ENCODE results near the gene TMEM98.
"Not testable (repeated sequence)": the region's sequence is repeated elsewhere in the genome, so short reads cannot be mapped to it uniquely, and the experiment has no call there.

TMEM98 gene

DNA sequence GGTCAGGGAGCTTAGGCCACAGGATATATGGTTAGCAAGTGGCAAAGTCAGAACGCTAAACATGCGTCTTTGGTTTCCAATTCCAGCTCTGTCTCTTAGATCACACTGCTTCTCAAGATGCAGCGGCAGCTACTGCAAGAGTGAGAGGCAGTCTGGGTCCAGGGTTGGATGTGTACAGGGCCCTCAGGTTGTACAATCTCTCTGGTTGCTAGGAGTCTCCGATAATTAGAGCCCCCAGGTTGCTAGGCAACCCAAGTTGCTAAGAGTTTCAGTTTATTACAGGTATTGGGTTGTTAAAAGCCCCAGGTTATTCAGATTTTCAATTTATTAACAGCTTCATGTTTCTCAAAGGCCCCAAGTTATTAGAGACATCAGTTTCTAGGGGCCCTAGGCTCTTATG, 48.2 kb downstream of the TMEM98 start:
- H3K9me3 Mint-ChIP-seq = no peaks in the 10 kb centered on the region
- H3K36me3 Mint-ChIP-seq = no peaks in the 10 kb centered on the region
- DNase-seq (ENCODE audit: low spot score in 2 of 2) (no peak), ATAC-seq (no peak)
- no peak overlapping the region for H3K27ac Mint-ChIP-seq
- H3K4me1 Mint-ChIP-seq = peaks cover 4% of the 10 kb centered on the region
- H3K4me3 Mint-ChIP-seq = no peak overlapping the region

GRCh38 chr17:32976605-32977004, 48.7 kb downstream of the TMEM98 start:
- no peaks in the 10 kb centered on the region for H3K36me3 Mint-ChIP-seq
- no peaks in the 10 kb centered on the region for H3K4me1 Mint-ChIP-seq

DNA sequence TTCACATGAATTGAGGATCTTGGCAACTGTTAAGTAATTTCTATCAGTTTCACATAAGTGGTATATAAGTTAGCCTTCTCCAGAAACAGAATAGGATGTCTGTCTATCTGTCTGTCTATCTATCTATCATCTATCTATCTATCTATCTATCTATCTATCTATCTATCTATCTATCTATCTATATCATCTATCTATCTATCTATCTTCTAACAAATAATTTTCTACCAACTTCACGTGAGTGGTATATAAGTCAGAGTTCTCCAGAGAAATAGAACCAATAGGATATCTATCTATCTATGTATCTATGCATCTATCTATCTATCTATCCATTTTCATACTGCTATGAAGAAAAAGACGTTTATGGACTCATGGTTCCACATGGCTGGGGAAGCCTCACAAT, 52.3 kb downstream of the TMEM98 start:
- DNase-seq (ENCODE audit: low spot score in 2 of 2) (no peak), ATAC-seq (no peak)
- Mint-ChIP-seq H3K4me1 (no peaks in the 10 kb centered on the region), H3K9me3 (no peaks in the 10 kb centered on the region), H3K36me3 (no peaks in the 10 kb centered on the region), H3K4me3 (no peak overlapping the region), H3K27ac (no peak overlapping the region)

More at GRCh38 chr17:32976605-32977004, 48.7 kb downstream of the TMEM98 start:
- Mint-ChIP-seq H3K27ac (no peak overlapping the region), H3K4me3 (no peak overlapping the region), H3K9me3 (no peaks in the 10 kb centered on the region)
- DNase-seq (ENCODE audit: low spot score in 2 of 2) (no peak), ATAC-seq (no peak)

GRCh38 chr17:32981611-32982010, 53.7 kb downstream of the TMEM98 start:
- ATAC-seq; H3K4me3 Mint-ChIP-seq; H3K27ac Mint-ChIP-seq; DNase-seq (ENCODE audit: low spot score in 2 of 2); H3K4me1 Mint-ChIP-seq; H3K9me3 Mint-ChIP-seq; H3K36me3 Mint-ChIP-seq: not testable (repeated sequence)

- ATAC-seq = no peak
- H3K4me1 Mint-ChIP-seq = no peaks in the 10 kb centered on the region
- no peak overlapping the region for H3K27ac Mint-ChIP-seq
- peaks cover 9% of the 10 kb centered on the region for H3K9me3 Mint-ChIP-seq
- no peak for DNase-seq (ENCODE audit: low spot score in 2 of 2)
- no peaks in the 10 kb centered on the region for H3K36me3 Mint-ChIP-seq
- H3K4me3 Mint-ChIP-seq = no peak overlapping the region
Observed at GRCh38 chr17:32985050-32985756, 57.2 kb downstream of the TMEM98 start.

- not testable (repeated sequence) for ATAC-seq; H3K4me1 Mint-ChIP-seq; H3K36me3 Mint-ChIP-seq; H3K9me3 Mint-ChIP-seq; DNase-seq (ENCODE audit: low spot score in 2 of 2); H3K4me3 Mint-ChIP-seq; H3K27ac Mint-ChIP-seq
Observed at GRCh38 chr17:32987453-32987805, 59.5 kb downstream of the TMEM98 start.

DNA sequence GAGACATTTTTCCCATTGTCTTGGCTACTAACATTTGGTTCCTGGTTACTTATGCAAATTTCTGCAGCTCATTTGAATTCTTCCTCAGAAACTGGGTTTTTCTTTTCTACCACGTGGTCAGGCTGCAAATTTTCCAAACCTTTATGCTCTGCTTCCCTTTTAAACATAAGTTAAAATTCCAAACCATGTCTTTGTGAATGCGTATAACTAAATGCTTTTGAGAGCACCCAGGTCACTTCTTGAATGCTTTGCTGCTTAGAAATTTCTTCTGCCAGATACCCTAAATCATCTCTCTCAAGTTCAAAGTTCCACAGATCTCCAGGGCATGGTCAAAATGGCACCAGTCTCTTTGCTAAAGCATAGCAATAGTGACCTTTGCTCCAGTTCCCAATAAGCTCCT, 59.9 kb downstream of the TMEM98 start:
- not testable (repeated sequence) for H3K4me1 Mint-ChIP-seq; H3K9me3 Mint-ChIP-seq; ATAC-seq; H3K27ac Mint-ChIP-seq; H3K4me3 Mint-ChIP-seq; H3K36me3 Mint-ChIP-seq; DNase-seq (ENCODE audit: low spot score in 2 of 2)

DNA sequence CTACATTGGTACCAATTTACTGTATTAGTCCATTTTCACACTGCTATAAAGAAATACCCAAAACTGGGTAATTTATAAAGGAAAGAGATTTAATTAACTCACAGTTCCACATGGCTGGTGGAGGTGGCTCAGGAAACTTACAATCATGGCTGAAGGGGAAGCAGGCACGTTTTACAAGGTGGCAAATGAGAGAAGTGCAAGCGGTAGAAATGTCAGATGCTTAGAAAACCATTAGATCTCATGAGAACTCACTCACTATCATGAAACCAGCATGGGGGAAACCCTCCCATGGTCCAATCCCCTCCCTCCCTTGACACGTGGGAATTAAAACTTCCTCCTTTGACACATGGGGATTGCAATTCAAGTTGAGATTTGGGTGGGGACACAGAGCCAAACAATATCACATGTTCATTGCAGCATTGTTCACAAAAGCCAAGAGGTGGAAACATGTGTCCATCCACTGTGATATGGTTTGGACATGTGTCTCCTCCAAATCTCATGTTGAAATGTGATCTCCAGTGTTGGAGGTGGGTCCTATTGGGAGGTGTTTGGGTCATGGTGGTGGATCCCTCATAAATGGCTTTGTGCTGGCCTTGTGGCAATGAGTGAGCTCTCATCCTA, 60.6 kb downstream of the TMEM98 start:
- Mint-ChIP-seq H3K4me1 (no peaks in the 10 kb centered on the region), H3K9me3 (peaks cover 9% of the 10 kb centered on the region), H3K36me3 (no peaks in the 10 kb centered on the region), H3K27ac (no peak overlapping the region), H3K4me3 (no peak overlapping the region)
- ATAC-seq (no peak), DNase-seq (ENCODE audit: low spot score in 2 of 2) (no peak)

- no peaks in the 10 kb centered on the region for H3K4me1 Mint-ChIP-seq
- no peak overlapping the region for H3K4me3 Mint-ChIP-seq
- no peaks in the 10 kb centered on the region for H3K36me3 Mint-ChIP-seq
- no peak for DNase-seq (ENCODE audit: low spot score in 2 of 2)
- H3K27ac Mint-ChIP-seq = no peak overlapping the region
- ATAC-seq = peak; percentile 45
- peaks cover 9% of the 10 kb centered on the region for H3K9me3 Mint-ChIP-seq
Observed at GRCh38 chr17:32992321-32993033, 64.5 kb downstream of the TMEM98 start.

GRCh38 chr17:32993977-32994376, 66.0 kb downstream of the TMEM98 start:
- ATAC-seq = peak; percentile 14
- H3K4me1 Mint-ChIP-seq = peaks cover 6% of the 10 kb centered on the region
- no peaks in the 10 kb centered on the region for H3K36me3 Mint-ChIP-seq

More at GRCh38 chr17:32993977-32994376, 66.0 kb downstream of the TMEM98 start:
- DNase-seq (ENCODE audit: low spot score in 2 of 2) = no peak
- Mint-ChIP-seq H3K9me3 (peaks cover 4% of the 10 kb centered on the region), H3K27ac (no peak overlapping the region), H3K4me3 (no peak overlapping the region)
